ENCODE results near the gene IGFBP3. TPM values are rescaled to one million over a fixed set of nuclear protein-coding genes. Genes with fewer than 3 reads are reported as not detected.

Gene IGFBP3
- polyA plus RNA-seq, 3 donors, result 0.06 TPM; not detected in 2

- no peak overlapping the region for H3K4me3 Mint-ChIP-seq
- no peaks in the 10 kb centered on the region for H3K4me1 Mint-ChIP-seq
These were observed 11.5 kb downstream of the IGFBP3 start for GRCh38 chr7:45909561-45909960.

GRCh38 chr7:45902820-45903219 is 18.3 kb downstream of the IGFBP3 start:
- Histone ChIP-seq H3K9ac (ENCODE audit: insufficient read depth, low read length, poor library complexity, severe bottlenecking) (no peak overlapping the region), H2AFZ (ENCODE audit: insufficient read depth, low read depth, low read length, poor library complexity, severe bottlenecking) (no peak overlapping the region), H3K4me3 (replicated peaks in 1 of 3; ENCODE audit: low read depth in 2 of 3, low read length in 3 of 3) (no peak overlapping the region), H3K79me2 (ENCODE audit: insufficient read depth, low read length) (no peaks in the 10 kb centered on the region), H3K36me3 (replicated peaks in 1 of 2; ENCODE audit: control insufficient read depth in 1 of 2, insufficient read depth in 2 of 2, low read length in 2 of 2) (no peaks in the 10 kb centered on the region), H3K27me3 (ENCODE audit: control insufficient read depth in 2 of 2, insufficient read depth in 2 of 2, low read length in 2 of 2) (no peaks in the 10 kb centered on the region), H3K4me1 (ENCODE audit: control insufficient read depth in 1 of 2, insufficient read depth in 2 of 2, low read length in 2 of 2) (no peaks in the 10 kb centered on the region), H3K4me2 (replicated peaks; ENCODE audit: extremely low read depth, low read length, poor library complexity, severe bottlenecking) (no peak overlapping the region), H3K9me3 (replicated peaks in 1 of 2; ENCODE audit: control insufficient read depth in 1 of 2, insufficient read depth in 1 of 2, low read length in 2 of 2) (peaks cover 0 to 4% of the 10 kb centered on the region in 2 donors), H3K27ac (ENCODE audit: low read depth in 1 of 2, low read length in 2 of 2) (no peak overlapping the region), H4K20me1 (ENCODE audit: insufficient read depth, low read length) (no peaks in the 10 kb centered on the region)
- H3K36me3 Mint-ChIP-seq, result no peaks in the 10 kb centered on the region
- H3K9me3 Mint-ChIP-seq, result peaks cover 0 to 8% (median 0%) of the 10 kb centered on the region in 7 donors
- DNase-seq, result no peak
- intact Hi-C loops (cut with micrococcal nuclease), result no loop called here
- H3K27me3 Mint-ChIP-seq (ENCODE audit: low read depth in 3 of 3), result peaks cover 0 to 9% (median 0%) of the 10 kb centered on the region in 3 donors
- no peak for TF ChIP-seq CTCF (IDR thresholded peaks at IDR 0.05)
- H3K27ac Mint-ChIP-seq, result no peak overlapping the region
- H3K4me3 Mint-ChIP-seq, result no peak overlapping the region
- WGBS (ENCODE audit: insufficient coverage), result no CpG with 5 or more reads among the region's 1 CpG
- no peaks in the 10 kb centered on the region for H3K4me1 Mint-ChIP-seq

More at GRCh38 chr7:45909561-45909960, 11.5 kb downstream of the IGFBP3 start:
- no peaks in the 10 kb centered on the region for H3K4me1 ChIP-seq (ENCODE audit: control insufficient read depth in 1 of 2, insufficient read depth in 2 of 2, low read length in 2 of 2)
- intact Hi-C loops (cut with micrococcal nuclease), result no loop called here
- peaks cover 3% of the 10 kb centered on the region in 3 donors for H3K27me3 Mint-ChIP-seq (ENCODE audit: low read depth in 3 of 3)
- H3K27ac ChIP-seq (ENCODE audit: low read depth in 1 of 2, low read length in 2 of 2), result no peak overlapping the region
- no peaks in the 10 kb centered on the region for H3K27me3 ChIP-seq (ENCODE audit: control insufficient read depth in 2 of 2, insufficient read depth in 2 of 2, low read length in 2 of 2)
- H3K27ac Mint-ChIP-seq, result no peak overlapping the region
- no peak overlapping the region for H3K9ac ChIP-seq (ENCODE audit: insufficient read depth, low read length, poor library complexity, severe bottlenecking)
- H3K9me3 ChIP-seq (replicated peaks in 1 of 2; ENCODE audit: control insufficient read depth in 1 of 2, insufficient read depth in 1 of 2, low read length in 2 of 2), result no peaks in the 10 kb centered on the region
- H3K4me2 ChIP-seq (replicated peaks; ENCODE audit: extremely low read depth, low read length, poor library complexity, severe bottlenecking), result no peak overlapping the region
- H3K36me3 ChIP-seq (replicated peaks in 1 of 2; ENCODE audit: control insufficient read depth in 1 of 2, insufficient read depth in 2 of 2, low read length in 2 of 2), result no peaks in the 10 kb centered on the region
- H2AFZ ChIP-seq (ENCODE audit: insufficient read depth, low read depth, low read length, poor library complexity, severe bottlenecking), result no peak overlapping the region
- H4K20me1 ChIP-seq (ENCODE audit: insufficient read depth, low read length), result no peaks in the 10 kb centered on the region
- TF ChIP-seq CTCF (IDR thresholded peaks at IDR 0.05), result no peak
- H3K79me2 ChIP-seq (ENCODE audit: insufficient read depth, low read length), result no peaks in the 10 kb centered on the region
- H3K9me3 Mint-ChIP-seq, result peaks cover 0 to 3% (median 0%) of the 10 kb centered on the region in 7 donors
- H3K36me3 Mint-ChIP-seq, result no peaks in the 10 kb centered on the region
- no peak for DNase-seq
- H3K4me3 ChIP-seq (replicated peaks in 1 of 3; ENCODE audit: low read depth in 2 of 3, low read length in 3 of 3), result no peak overlapping the region
